ENCODE data around the gene OGDH.

Gene OGDH

GRCh38 chr7:44618753-44619152 is 12.3 kb downstream of the OGDH start:
- DNase-seq: peak; percentile 93

GRCh38 chr7:44621034-44621749 is 14.8 kb downstream of the OGDH start:
- peak; percentile 63 for DNase-seq

GRCh38 chr7:44621750-44622103 is 15.3 kb downstream of the OGDH start:
- no peak for DNase-seq

GRCh38 chr7:44622342-44623151 is 16.1 kb downstream of the OGDH start:
- DNase-seq: no peak

- DNase-seq: no peak
Measured at GRCh38 chr7:44624318-44624717, 17.9 kb downstream of the OGDH start.

GRCh38 chr7:44625526-44626471 is 19.4 kb downstream of the OGDH start:
- DNase-seq: no peak

- DNase-seq: no peak
Measured at GRCh38 chr7:44626620-44627019, 20.2 kb downstream of the OGDH start.

- DNase-seq: no peak
Measured at GRCh38 chr7:44629829-44630522, 23.5 kb downstream of the OGDH start.

GRCh38 chr7:44630792-44631457 is 24.5 kb downstream of the OGDH start:
- DNase-seq: no peak

GRCh38 chr7:44631458-44632115 is 25.2 kb downstream of the OGDH start:
- DNase-seq: no peak

- no peak for DNase-seq
Measured at GRCh38 chr7:44632196-44632595, 25.8 kb downstream of the OGDH start.

GRCh38 chr7:44633254-44634186 is 27.1 kb downstream of the OGDH start:
- no peak for DNase-seq

GRCh38 chr7:44634187-44634838 is 27.9 kb downstream of the OGDH start:
- DNase-seq: no peak

- peak; percentile 40 for DNase-seq
Measured at GRCh38 chr7:44634839-44635591, 28.6 kb downstream of the OGDH start.

- DNase-seq: peak; percentile 26
Measured at GRCh38 chr7:44636041-44636584, 29.7 kb downstream of the OGDH start.

- no peak for DNase-seq
Measured at GRCh38 chr7:44636926-44637325, 30.5 kb downstream of the OGDH start.

- no peak for DNase-seq
Measured at GRCh38 chr7:44637788-44638594, 31.6 kb downstream of the OGDH start.
